ENCODE measurements around the gene CPLX1.

Gene CPLX1

GRCh38 chr4:825971-826330, at the start of gene CPLX1:
CPLX1 (minus strand) TSS chr4:826129; CDS start chr4:824522, 1,607 bp downstream.
- DNase-seq = no peak

- DNase-seq = no peak
Measured at GRCh38 chr4:874971-875817, 49.3 kb upstream of the CPLX1 start.

GRCh38 chr4:874056-874455, 48.1 kb upstream of the CPLX1 start:
- DNase-seq = no peak

GRCh38 chr4:872241-872981, 46.5 kb upstream of the CPLX1 start:
- no peak for DNase-seq

- DNase-seq = no peak
Measured at GRCh38 chr4:871484-871883, 45.6 kb upstream of the CPLX1 start.

- no peak for DNase-seq
Measured at GRCh38 chr4:870951-871350, 45.0 kb upstream of the CPLX1 start.

- DNase-seq = no peak
Measured at GRCh38 chr4:869776-870175, 43.8 kb upstream of the CPLX1 start.

- no peak for DNase-seq
Measured at GRCh38 chr4:868421-868820, 42.5 kb upstream of the CPLX1 start.

GRCh38 chr4:867526-868250, 41.8 kb upstream of the CPLX1 start:
- no peak for DNase-seq

- DNase-seq = no peak
Measured at GRCh38 chr4:866761-867390, 40.9 kb upstream of the CPLX1 start.

- no peak for DNase-seq
Measured at GRCh38 chr4:866068-866760, 40.3 kb upstream of the CPLX1 start.

- no peak for DNase-seq
Measured at GRCh38 chr4:865572-865971, 39.6 kb upstream of the CPLX1 start.

GRCh38 chr4:865121-865465, 39.2 kb upstream of the CPLX1 start:
- DNase-seq = no peak

GRCh38 chr4:864456-865120, 38.7 kb upstream of the CPLX1 start:
- DNase-seq = no peak

- DNase-seq = no peak
Measured at GRCh38 chr4:860561-860960, 34.6 kb upstream of the CPLX1 start.

- DNase-seq = no peak
Measured at GRCh38 chr4:859496-859895, 33.6 kb upstream of the CPLX1 start.

- DNase-seq = no peak
Measured at GRCh38 chr4:858831-859451, 33.0 kb upstream of the CPLX1 start.

- DNase-seq = no peak
Measured at GRCh38 chr4:858041-858481, 32.1 kb upstream of the CPLX1 start.

GRCh38 chr4:857461-857860, 31.5 kb upstream of the CPLX1 start:
- DNase-seq = no peak

GRCh38 chr4:856225-856901, 30.4 kb upstream of the CPLX1 start:
- DNase-seq = no peak

- no peak for DNase-seq
Measured at GRCh38 chr4:855880-856224, 29.9 kb upstream of the CPLX1 start.

Measured in activated CD4-positive, alpha-beta T cell treated with anti-CD3 and anti-CD28 coated beads, Interleukin-2, amount 50 U/mL, for 4 hours (primary cell).